ENCODE results near the gene NPAS4. TPM values are rescaled to one million over a fixed set of nuclear protein-coding genes. Genes with fewer than 3 reads are reported as not detected.

Gene NPAS4
- total and polyA plus RNA-seq, 2 donors = 1.6 to 2.4 TPM

DNA sequence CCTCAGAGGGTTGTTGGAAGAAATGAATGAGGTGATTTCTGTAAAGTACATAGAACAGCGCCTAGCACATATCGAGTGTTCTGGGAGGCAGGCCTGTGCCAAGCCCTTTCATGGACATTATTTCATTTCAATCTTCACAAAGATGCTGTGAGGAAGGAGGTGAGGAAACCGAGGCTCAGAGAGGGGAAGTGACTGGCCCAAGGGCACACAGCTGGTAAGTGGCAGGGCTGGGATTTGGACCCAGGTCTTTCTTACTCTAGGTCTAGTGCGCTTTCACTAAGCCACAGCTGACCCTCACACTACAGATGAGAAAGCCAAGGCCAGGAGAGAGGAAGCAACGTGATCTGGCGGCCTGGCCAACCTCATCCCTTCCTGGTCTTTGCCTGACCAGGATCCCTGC, 47.9 kb downstream of the NPAS4 start:
- H3K36me3 ChIP-seq (ENCODE audit: insufficient read depth) = peaks cover 2% of the 10 kb centered on the region
- no peak overlapping the region for H3K27ac ChIP-seq (ENCODE audit: low read depth)
- H3K4me3 ChIP-seq (ENCODE audit: low read depth, low read length) = no peak overlapping the region
- 85% methylated on average over 6 of the region's 6 CpGs for WGBS
- peaks cover 3% of the 10 kb centered on the region for H3K4me1 ChIP-seq (ENCODE audit: insufficient read depth)
- DNase-seq (ENCODE audit: extremely low spot score) = no peak

DNA sequence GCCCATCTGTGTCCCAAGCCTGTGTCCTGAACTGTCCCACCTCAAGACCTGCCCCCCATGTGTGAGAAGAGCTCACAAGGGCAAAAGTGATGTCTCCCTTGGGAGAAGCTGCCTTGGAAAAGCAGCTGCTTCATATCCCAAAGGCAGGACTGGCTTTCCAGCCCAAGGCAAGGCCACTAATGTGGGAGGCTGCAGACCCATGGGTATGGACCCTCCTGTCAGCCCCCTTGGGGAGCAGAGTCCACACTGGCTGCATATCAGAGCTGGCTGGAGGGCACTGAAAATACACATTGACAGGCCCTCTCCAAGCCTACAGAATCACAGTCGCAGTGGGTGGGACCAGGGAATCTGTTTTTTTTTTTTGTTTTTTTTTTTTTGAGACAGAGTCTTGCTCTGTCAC, 48.6 kb downstream of the NPAS4 start:
- 81% methylated on average over 1 of the region's 1 CpG for WGBS
- Histone ChIP-seq H3K36me3 (ENCODE audit: insufficient read depth) (peaks cover 2% of the 10 kb centered on the region), H3K4me1 (ENCODE audit: insufficient read depth) (peaks cover 3% of the 10 kb centered on the region), H3K27ac (ENCODE audit: low read depth) (no peak overlapping the region), H3K4me3 (ENCODE audit: low read depth, low read length) (no peak overlapping the region)
- no peak for DNase-seq (ENCODE audit: extremely low spot score)

DNA sequence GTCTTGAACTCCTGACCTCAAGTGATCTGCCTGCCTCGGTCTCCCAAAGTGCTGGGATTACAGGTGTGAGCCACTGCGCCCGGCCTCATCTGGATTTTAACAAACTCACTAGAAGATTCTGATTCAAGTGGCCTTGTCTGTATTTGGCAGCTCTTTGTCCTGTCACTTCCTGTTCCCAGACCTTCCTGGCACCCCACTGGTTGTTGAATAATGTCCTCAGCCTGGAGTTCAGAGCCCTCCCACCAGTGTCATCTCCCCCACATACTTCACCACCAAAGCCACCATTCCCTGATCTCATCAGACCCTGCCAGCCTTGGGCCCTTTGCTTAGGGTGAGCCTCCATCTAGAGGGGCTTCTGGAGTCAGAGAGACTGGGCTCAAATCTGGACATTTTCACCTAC, 49.2 kb downstream of the NPAS4 start:
- peaks cover 2% of the 10 kb centered on the region for H3K36me3 ChIP-seq (ENCODE audit: insufficient read depth)
- WGBS = 93% methylated on average over 3 of the region's 3 CpGs

DNA sequence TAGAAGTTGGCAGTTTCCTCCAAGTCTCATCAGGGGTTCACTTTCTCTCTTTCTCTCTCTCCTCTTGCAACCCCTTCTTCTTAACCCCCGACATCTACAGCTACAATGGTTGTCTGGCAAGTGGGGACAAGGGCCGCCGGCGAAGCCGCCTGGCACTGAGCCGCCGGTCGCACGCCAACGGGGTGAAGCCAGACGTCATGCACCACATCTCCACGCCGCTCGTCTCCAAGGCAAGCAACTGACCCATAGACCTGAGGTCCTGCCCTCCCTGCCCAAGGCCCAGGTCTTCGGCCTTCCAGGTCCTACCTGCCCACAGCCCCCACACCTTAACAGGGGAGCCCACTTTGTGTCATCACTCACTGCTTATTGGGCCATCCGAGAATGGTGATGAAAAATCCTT, 50.3 kb downstream of the NPAS4 start:
- DNase-seq (ENCODE audit: extremely low spot score) = no peak
- H3K27ac ChIP-seq (ENCODE audit: low read depth) = no peak overlapping the region
- peaks cover 3% of the 10 kb centered on the region for H3K4me1 ChIP-seq (ENCODE audit: insufficient read depth)
- WGBS = 96% methylated on average over 16 of the region's 16 CpGs
- H3K4me3 ChIP-seq (ENCODE audit: low read depth, low read length) = no peak overlapping the region
- peaks cover 2% of the 10 kb centered on the region for H3K36me3 ChIP-seq (ENCODE audit: insufficient read depth)

More for the DNA sequence above, 49.2 kb downstream of the NPAS4 start:
- H3K4me3 ChIP-seq (ENCODE audit: low read depth, low read length) = no peak overlapping the region
- no peak overlapping the region for H3K27ac ChIP-seq (ENCODE audit: low read depth)
- DNase-seq (ENCODE audit: extremely low spot score) = no peak
- peaks cover 3% of the 10 kb centered on the region for H3K4me1 ChIP-seq (ENCODE audit: insufficient read depth)

DNA sequence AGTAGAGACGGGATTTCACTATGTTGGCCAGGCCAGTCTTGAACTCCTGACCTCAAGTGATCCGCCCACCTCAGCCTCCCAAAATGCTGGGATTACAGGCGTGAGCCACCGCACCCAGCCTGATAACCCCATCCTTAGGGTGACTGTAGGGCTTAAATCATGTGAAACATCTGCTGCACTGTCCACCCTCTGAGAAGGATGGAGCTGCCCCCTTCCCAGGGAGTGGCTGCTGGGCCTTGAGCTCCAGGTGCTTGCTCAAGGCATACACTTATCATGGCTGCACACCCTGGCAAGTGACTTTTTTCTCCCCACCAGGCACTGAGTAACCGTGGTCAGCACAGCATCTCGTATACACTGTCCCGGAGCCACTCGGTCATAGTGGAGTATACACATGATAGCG, 51.2 kb downstream of the NPAS4 start:
- WGBS = 88% methylated on average over 9 of the region's 9 CpGs

DNA sequence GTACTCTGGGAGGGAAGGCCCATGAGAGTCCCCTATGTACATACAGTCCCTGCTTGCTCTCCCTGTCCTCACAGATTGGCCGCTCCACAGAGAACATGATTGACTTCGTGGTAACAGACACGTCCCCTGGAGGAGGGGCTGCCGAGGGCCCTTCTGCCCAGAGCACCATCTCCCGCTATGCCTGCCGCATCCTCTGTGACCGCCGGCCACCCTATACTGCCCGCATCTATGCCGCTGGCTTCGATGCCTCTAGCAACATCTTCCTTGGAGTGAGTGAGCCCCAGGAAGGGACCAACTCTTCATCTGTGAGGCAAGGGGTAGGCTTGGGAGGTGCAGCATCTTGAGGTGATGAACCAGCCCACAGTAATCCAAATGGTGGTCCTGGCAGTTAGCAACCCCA, 52.3 kb downstream of the NPAS4 start:
- Histone ChIP-seq H3K4me1 (ENCODE audit: insufficient read depth) (no peaks in the 10 kb centered on the region), H3K36me3 (ENCODE audit: insufficient read depth) (peaks cover 2% of the 10 kb centered on the region), H3K4me3 (ENCODE audit: low read depth, low read length) (no peak overlapping the region), H3K27ac (ENCODE audit: low read depth) (no peak overlapping the region)
- WGBS = 92% methylated on average over 11 of the region's 11 CpGs
- DNase-seq (ENCODE audit: extremely low spot score) = no peak

More for the DNA sequence above, 51.2 kb downstream of the NPAS4 start:
- Histone ChIP-seq H3K36me3 (ENCODE audit: insufficient read depth) (peaks cover 2% of the 10 kb centered on the region), H3K27ac (ENCODE audit: low read depth) (no peak overlapping the region), H3K4me1 (ENCODE audit: insufficient read depth) (peaks cover 3% of the 10 kb centered on the region), H3K4me3 (ENCODE audit: low read depth, low read length) (no peak overlapping the region)
- DNase-seq (ENCODE audit: extremely low spot score) = no peak

DNA sequence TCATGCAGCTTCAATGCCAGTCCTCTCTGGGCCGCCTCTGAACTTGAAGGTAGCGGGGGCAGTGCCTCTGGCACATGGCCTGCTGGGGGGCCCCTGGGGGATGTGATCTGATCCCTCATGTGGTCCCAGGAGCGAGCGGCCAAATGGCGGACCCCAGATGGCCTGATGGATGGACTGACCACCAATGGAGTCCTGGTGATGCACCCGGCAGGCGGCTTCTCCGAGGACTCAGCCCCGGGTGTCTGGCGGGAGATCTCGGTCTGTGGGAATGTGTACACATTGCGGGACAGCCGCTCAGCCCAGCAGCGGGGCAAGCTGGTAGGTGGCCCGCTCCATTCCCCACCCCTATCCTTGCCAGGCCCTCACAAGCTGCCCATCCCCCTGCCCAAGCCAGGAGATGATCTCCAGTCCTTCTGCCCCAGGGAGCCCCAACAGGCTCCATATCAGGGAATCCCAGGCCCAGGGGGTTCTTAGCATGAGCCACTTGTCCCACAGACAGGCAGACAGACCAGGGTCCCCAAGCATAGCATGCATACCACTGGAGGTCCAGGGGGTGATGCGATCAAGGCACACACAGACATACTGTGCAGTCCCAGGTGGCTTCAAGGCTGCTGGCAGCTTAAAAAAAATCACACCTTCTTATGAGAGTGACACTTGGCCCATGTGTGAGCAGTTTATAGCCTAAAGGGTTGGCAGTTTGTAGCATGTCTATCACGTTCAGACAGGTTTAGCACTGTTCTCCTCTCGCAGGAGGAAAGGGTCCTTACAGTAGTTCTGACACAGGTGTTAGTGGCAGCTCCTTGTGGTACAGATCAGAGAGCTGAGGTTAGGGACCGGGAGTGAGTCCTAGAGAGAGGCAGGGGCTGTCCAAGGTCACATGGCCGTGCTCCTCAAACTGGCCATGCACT, 53.0 kb downstream of the NPAS4 start:
- no peak overlapping the region for H3K4me3 ChIP-seq (ENCODE audit: low read depth, low read length)
- H3K4me1 ChIP-seq (ENCODE audit: insufficient read depth) = no peaks in the 10 kb centered on the region
- H3K27ac ChIP-seq (ENCODE audit: low read depth) = no peak overlapping the region
- H3K36me3 ChIP-seq (ENCODE audit: insufficient read depth) = peaks cover 2% of the 10 kb centered on the region
- no peak for DNase-seq (ENCODE audit: extremely low spot score)
- 87% methylated on average over 20 of the region's 20 CpGs for WGBS

DNA sequence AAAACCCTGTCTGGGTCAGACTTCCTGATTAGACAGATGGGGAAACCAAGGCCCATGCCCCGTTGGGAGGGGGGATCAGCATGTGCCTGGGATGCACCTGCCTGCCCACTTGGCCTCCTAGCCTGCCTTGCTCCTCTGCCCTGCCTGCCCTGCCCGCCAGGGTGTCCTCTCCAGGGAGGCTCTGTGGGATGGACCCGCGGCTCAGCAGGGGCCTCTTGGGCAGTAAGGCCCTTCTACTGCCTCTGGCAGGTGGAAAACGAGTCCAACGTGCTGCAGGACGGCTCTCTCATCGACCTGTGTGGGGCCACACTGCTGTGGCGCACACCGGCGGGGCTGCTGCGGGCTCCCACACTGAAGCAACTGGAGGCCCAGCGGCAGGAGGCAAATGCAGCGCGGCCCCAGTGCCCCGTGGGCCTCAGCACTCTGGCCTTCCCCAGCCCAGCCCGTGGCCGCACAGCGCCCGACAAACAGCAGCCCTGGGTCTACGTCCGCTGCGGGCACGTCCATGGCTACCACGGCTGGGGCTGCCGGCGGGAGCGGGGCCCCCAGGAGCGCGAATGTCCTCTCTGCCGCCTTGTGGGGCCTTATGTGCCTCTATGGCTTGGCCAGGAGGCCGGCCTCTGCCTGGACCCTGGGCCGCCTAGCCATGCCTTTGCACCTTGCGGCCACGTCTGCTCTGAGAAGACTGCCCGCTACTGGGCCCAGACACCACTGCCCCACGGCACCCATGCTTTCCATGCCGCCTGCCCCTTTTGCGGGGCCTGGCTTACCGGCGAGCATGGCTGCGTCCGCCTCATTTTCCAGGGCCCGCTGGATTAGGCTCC, 54.7 kb downstream of the NPAS4 start:
- Histone ChIP-seq H3K4me3 (ENCODE audit: low read depth, low read length) (no peak overlapping the region), H3K36me3 (ENCODE audit: insufficient read depth) (peaks cover 2% of the 10 kb centered on the region), H3K4me1 (ENCODE audit: insufficient read depth) (no peaks in the 10 kb centered on the region), H3K27ac (ENCODE audit: low read depth) (no peak overlapping the region)
- 93% methylated on average over 44 of the region's 44 CpGs for WGBS
- DNase-seq (ENCODE audit: extremely low spot score) = no peak

Small RNA genes within 50 kb of the gene (small RNA-seq; reads per million reads assigned to genes)
- gene RF00017 = not detected
- not detected for gene RF00416
- gene RNU1-84P = not detected

Other genes starting within 250 kb of the NPAS4 start
- 9.5 TPM for gene KLC2, start 163.3 kb upstream of the NPAS4 start, total RNA-seq
- gene KLC2, start 163.3 kb upstream of the NPAS4 start, polyA plus RNA-seq = 39.2 TPM
- 34.3 TPM for gene RAB1B, start 152.4 kb upstream of the NPAS4 start, total RNA-seq
- gene RAB1B, start 152.4 kb upstream of the NPAS4 start, polyA plus RNA-seq = 190 TPM
- gene CNIH2, start 142.9 kb upstream of the NPAS4 start, total RNA-seq = 1.1 TPM
- gene CNIH2, start 142.9 kb upstream of the NPAS4 start, polyA plus RNA-seq = 0.24 TPM
- 62.0 TPM for gene YIF1A, start 131.9 kb upstream of the NPAS4 start, total RNA-seq
- gene YIF1A, start 131.9 kb upstream of the NPAS4 start, polyA plus RNA-seq = 84.7 TPM
- gene TMEM151A, start 129.1 kb upstream of the NPAS4 start, total RNA-seq = 0.32 TPM
- 0.15 TPM for gene TMEM151A, start 129.1 kb upstream of the NPAS4 start, polyA plus RNA-seq
- 28.7 TPM for gene CD248, start 104.0 kb upstream of the NPAS4 start, total RNA-seq
- gene CD248, start 104.0 kb upstream of the NPAS4 start, polyA plus RNA-seq = 66.5 TPM
- gene RIN1, start 84.6 kb upstream of the NPAS4 start, total RNA-seq = 2.9 TPM
- gene RIN1, start 84.6 kb upstream of the NPAS4 start, polyA plus RNA-seq = 8.4 TPM
- gene BRMS1, start 75.9 kb upstream of the NPAS4 start, total RNA-seq = 13.6 TPM
- 37.3 TPM for gene BRMS1, start 75.9 kb upstream of the NPAS4 start, polyA plus RNA-seq
- 22.8 TPM for gene B4GAT1, start 73.4 kb upstream of the NPAS4 start, total RNA-seq
- gene B4GAT1, start 73.4 kb upstream of the NPAS4 start, polyA plus RNA-seq = 50.4 TPM
- 1.1 TPM for gene SLC29A2, start 49.3 kb upstream of the NPAS4 start, total RNA-seq
- 2.1 TPM for gene SLC29A2, start 49.3 kb upstream of the NPAS4 start, polyA plus RNA-seq
- 32.9 TPM for gene MRPL11, start 17.8 kb downstream of the NPAS4 start, total RNA-seq
- 54.9 TPM for gene MRPL11, start 17.8 kb downstream of the NPAS4 start, polyA plus RNA-seq
- gene PELI3, start 45.9 kb downstream of the NPAS4 start, total RNA-seq = 7.6 TPM
- gene PELI3, start 45.9 kb downstream of the NPAS4 start, polyA plus RNA-seq = 22.5 TPM
- gene DPP3, start 59.4 kb downstream of the NPAS4 start, total RNA-seq = 16.9 TPM
- gene DPP3, start 59.4 kb downstream of the NPAS4 start, polyA plus RNA-seq = 26.8 TPM
- 40.4 TPM for gene BBS1, start 89.6 kb downstream of the NPAS4 start, total RNA-seq
- 33.3 TPM for gene BBS1, start 89.6 kb downstream of the NPAS4 start, polyA plus RNA-seq
- gene ZDHHC24, start 125.0 kb downstream of the NPAS4 start, total RNA-seq = 5.0 TPM
- 11.4 TPM for gene ZDHHC24, start 125.0 kb downstream of the NPAS4 start, polyA plus RNA-seq
- not detected for gene ACTN3, start 125.9 kb downstream of the NPAS4 start, total RNA-seq
- 0.18 TPM for gene ACTN3, start 125.9 kb downstream of the NPAS4 start, polyA plus RNA-seq
- gene CTSF, start 147.6 kb downstream of the NPAS4 start, total RNA-seq = 22.8 TPM
- gene CTSF, start 147.6 kb downstream of the NPAS4 start, polyA plus RNA-seq = 92.1 TPM
- gene CCDC87, start 172.0 kb downstream of the NPAS4 start, total RNA-seq = not detected
- 0.43 TPM for gene CCDC87, start 172.0 kb downstream of the NPAS4 start, polyA plus RNA-seq
- 31.7 TPM for gene CCS, start 172.2 kb downstream of the NPAS4 start, total RNA-seq
- gene CCS, start 172.2 kb downstream of the NPAS4 start, polyA plus RNA-seq = 64.7 TPM
- 49.9 TPM for gene RBM14, start 195.6 kb downstream of the NPAS4 start, total RNA-seq
- 41.6 TPM for gene RBM14, start 195.6 kb downstream of the NPAS4 start, polyA plus RNA-seq
- 96.0 TPM for gene RBM4, start 217.7 kb downstream of the NPAS4 start, total RNA-seq
- 108 TPM for gene RBM4, start 217.7 kb downstream of the NPAS4 start, polyA plus RNA-seq